ENCODE data around the gene ETFB.

GRCh38 chr19:51372021-51372648, 5.9 kb upstream of the ETFB start:
- TF ChIP-seq CTCF (IDR thresholded peaks at IDR 0.05; ENCODE audit: low read depth, low read length) (no peak), MAX (IDR thresholded peaks at IDR 0.05; ENCODE audit: low read depth, low read length) (no peak), POLR2A (IDR thresholded peaks at IDR 0.05; ENCODE audit: extremely low read depth, insufficient read length) (no peak)
